SH-SY5Y (cell line): ENCODE results near the gene OGFOD1.

Experiments used
- GATA2 ChIP-seq: IDR thresholded peaks from 2 replicates; pipeline ENCODE4 v1.6.1; 2011; ENCODE audit warnings: mild to moderate bottlenecking, low read depth, low read length
- GATA3 ChIP-seq: IDR thresholded peaks from 2 replicates; pipeline ENCODE4 v1.6.1; 2011; ENCODE audit warnings: low read depth, mild to moderate bottlenecking, low read length, moderate library complexity

DNA sequence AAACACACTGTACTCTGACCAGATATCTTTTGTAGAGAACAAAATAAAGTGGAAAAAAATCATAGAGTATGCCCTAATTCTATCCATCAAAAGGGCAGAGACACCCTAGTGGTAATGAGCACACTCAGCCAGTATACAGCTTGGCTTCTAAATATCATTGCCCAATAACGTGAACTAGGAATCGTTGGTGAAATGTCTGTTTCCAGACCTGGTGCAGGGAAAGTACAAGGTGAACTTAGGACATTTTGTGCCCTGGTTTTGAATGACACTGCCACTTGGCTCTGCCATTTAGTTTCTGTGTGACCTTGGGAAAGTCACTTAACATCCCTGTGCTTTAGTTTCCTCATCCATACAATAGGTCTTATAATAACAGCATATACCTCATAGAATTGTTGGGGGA, 39.7 kb upstream of the OGFOD1 start:
- no peak for TF ChIP-seq GATA2
- TF ChIP-seq GATA3, result no peak
